Sciatic nerve (tissue), 2 donors: ENCODE data around the gene SPRR4. TPM values are rescaled to one million over a fixed set of nuclear protein-coding genes. Genes with fewer than 3 reads are reported as not detected.

ENCODE experiments used
- ATAC-seq: fragments of 200-7000 bp; cut with Tn5 transposase; one replicate; pipeline ENCODE4 v1.9.1; 2020; ENCODE audit warnings: mild to moderate bottlenecking, moderate library complexity
- DNase-seq: peaks from one replicate; pipeline ENCODE4 v3.0.0-alpha.2; 2020; ENCODE audit warnings: low spot score
- intact Hi-C: fragments of 100-400 bp; cut with DNase I; formaldehyde crosslinking; loops from one replicate; pipeline ENCODE4 v1.14.2; 2022
- total RNA-seq: library from RNA; stranded (reverse); fragmentation: NEBNext Ultra II Directional; extraction: Animal tissue kit (Norgen Biotek cat#: 25700); gene quantifications from one replicate; pipeline ENCODE4 v1.2.1, GENCODE V29; 2021
- donor health status: DM: no; HTN: no; CAD: no.
- donor health status: DM: no; HTN: no; CAD: no.

The SPRR4 gene
- total RNA-seq: not detected

GRCh38 chr1:152970495-152970894 lies at the start of gene SPRR4:
Gene SPRR4, plus strand, starts transcription at chr1:152970648. Its CDS starts 1,243 bp downstream, at chr1:152971891.
- intact Hi-C loops: no loop called here
- ATAC-seq (no peak), DNase-seq (no peak)

GRCh38 chr1:152924191-152924590 lies 46.3 kb upstream of the SPRR4 start:
- DNase-seq: no peak
- intact Hi-C loops: no loop called here
- no peak for ATAC-seq

- ATAC-seq (no peak), DNase-seq (no peak)
- intact Hi-C loops: no loop called here
These were observed 44.4 kb upstream of the SPRR4 start for GRCh38 chr1:152926091-152926490.

GRCh38 chr1:152928671-152929070 lies 41.8 kb upstream of the SPRR4 start:
- DNase-seq (no peak), ATAC-seq (no peak)
- intact Hi-C loops: no loop called here

GRCh38 chr1:152932170-152932811 lies 38.2 kb upstream of the SPRR4 start:
- no peak for ATAC-seq
- intact Hi-C loops: no loop called here

GRCh38 chr1:152933196-152933595 lies 37.3 kb upstream of the SPRR4 start:
- DNase-seq (no peak), ATAC-seq (no peak)
- intact Hi-C loops: no loop called here

More at GRCh38 chr1:152932170-152932811, 38.2 kb upstream of the SPRR4 start:
- no peak for DNase-seq

GRCh38 chr1:152940614-152941013 lies 29.8 kb upstream of the SPRR4 start:
- DNase-seq (no peak), ATAC-seq (no peak)
- intact Hi-C loops: no loop called here

GRCh38 chr1:152941037-152941711 lies 29.3 kb upstream of the SPRR4 start:
- ATAC-seq: no peak
- intact Hi-C loops: no loop called here
- no peak for DNase-seq

GRCh38 chr1:152942161-152942560 lies 28.3 kb upstream of the SPRR4 start:
- intact Hi-C loops: no loop called here
- DNase-seq (no peak), ATAC-seq (no peak)

- intact Hi-C loops: no loop called here
- no peak for DNase-seq
- ATAC-seq: no peak
These were observed 24.2 kb upstream of the SPRR4 start for GRCh38 chr1:152946248-152946647.

GRCh38 chr1:152946651-152947256 lies 23.7 kb upstream of the SPRR4 start, which contains the start of gene SPRR5:
Gene SPRR5, plus strand, starts transcription at chr1:152947206. Its CDS starts 1,349 bp downstream, at chr1:152948555.
- no peak for DNase-seq
- intact Hi-C loops: no loop called here
- no peak for ATAC-seq

GRCh38 chr1:152951711-152952110 lies 18.7 kb upstream of the SPRR4 start:
- ATAC-seq: no peak
- intact Hi-C loops: no loop called here
- DNase-seq: no peak

GRCh38 chr1:152953761-152954160 lies 16.7 kb upstream of the SPRR4 start:
- intact Hi-C loops: no loop called here
- no peak for DNase-seq
- ATAC-seq: no peak

GRCh38 chr1:152954436-152954835 lies 16.0 kb upstream of the SPRR4 start:
- intact Hi-C loops: no loop called here
- no peak for DNase-seq
- no peak for ATAC-seq

- DNase-seq (no peak), ATAC-seq (no peak)
- intact Hi-C loops: no loop called here
These were observed 12.9 kb upstream of the SPRR4 start for GRCh38 chr1:152957561-152957960.

- DNase-seq: no peak
- intact Hi-C loops: no loop called here
- ATAC-seq: no peak
These were observed 11.2 kb upstream of the SPRR4 start for GRCh38 chr1:152959273-152959672.

- no peak for ATAC-seq
- no peak for DNase-seq
- intact Hi-C loops: no loop called here
These were observed 10.5 kb upstream of the SPRR4 start for GRCh38 chr1:152959801-152960451.

GRCh38 chr1:152960452-152961044 lies 9.9 kb upstream of the SPRR4 start:
- intact Hi-C loops: no loop called here
- DNase-seq (no peak), ATAC-seq (no peak)

GRCh38 chr1:152961226-152961891 lies 9.1 kb upstream of the SPRR4 start:
- intact Hi-C loops: no loop called here
- DNase-seq (no peak), ATAC-seq (no peak)
